Measurements from ENCODE around the gene STX11.

STX11 gene

GRCh38 chr6:144232832-144233230, 82.5 kb downstream of the STX11 start:
- Histone ChIP-seq H3K27ac (no peak overlapping the region), H2AFZ (no peak overlapping the region), H3K36me3 (ENCODE audit: control insufficient read depth, insufficient read depth, low read length) (no peaks in the 10 kb centered on the region), H3K4me3 (ENCODE audit: low read depth, low read length) (no peak overlapping the region), H3K4me2 (ENCODE audit: low read length) (no peak overlapping the region), H3K79me2 (no peaks in the 10 kb centered on the region), H3K9me3 (ENCODE audit: control insufficient read depth, low read length) (no peaks in the 10 kb centered on the region), H3K9ac (no peak overlapping the region), H3K27me3 (ENCODE audit: control insufficient read depth, insufficient read depth, low read length) (no peaks in the 10 kb centered on the region), H3K4me1 (no peaks in the 10 kb centered on the region)
- no peak for TF ChIP-seq CTCF (IDR thresholded peaks at IDR 0.05)

- Histone ChIP-seq H3K4me2 (ENCODE audit: low read length) (no peak overlapping the region), H3K27ac (no peak overlapping the region), H3K79me2 (no peaks in the 10 kb centered on the region), H3K4me3 (ENCODE audit: low read depth, low read length) (no peak overlapping the region), H3K27me3 (ENCODE audit: control insufficient read depth, insufficient read depth, low read length) (no peaks in the 10 kb centered on the region), H2AFZ (no peak overlapping the region), H3K36me3 (ENCODE audit: control insufficient read depth, insufficient read depth, low read length) (no peaks in the 10 kb centered on the region), H3K4me1 (no peaks in the 10 kb centered on the region), H3K9me3 (ENCODE audit: control insufficient read depth, low read length) (no peaks in the 10 kb centered on the region), H3K9ac (no peak overlapping the region)
- TF ChIP-seq CTCF (IDR thresholded peaks at IDR 0.05): no peak
Observed at GRCh38 chr6:144234399-144234798, 84.1 kb downstream of the STX11 start.

- Histone ChIP-seq H2AFZ (no peak overlapping the region), H3K27ac (no peak overlapping the region), H3K9ac (no peak overlapping the region), H3K4me3 (ENCODE audit: low read depth, low read length) (no peak overlapping the region), H3K9me3 (ENCODE audit: control insufficient read depth, low read length) (no peaks in the 10 kb centered on the region), H3K27me3 (ENCODE audit: control insufficient read depth, insufficient read depth, low read length) (no peaks in the 10 kb centered on the region), H3K4me2 (ENCODE audit: low read length) (no peak overlapping the region), H3K36me3 (ENCODE audit: control insufficient read depth, insufficient read depth, low read length) (no peaks in the 10 kb centered on the region), H3K4me1 (no peaks in the 10 kb centered on the region), H3K79me2 (no peaks in the 10 kb centered on the region)
- TF ChIP-seq CTCF (IDR thresholded peaks at IDR 0.05): no peak
Observed at GRCh38 chr6:144234935-144235334, 84.6 kb downstream of the STX11 start.
